Esophagus (tissue), 2 donors: Measurements from ENCODE around the gene SLC25A10. TPM values are rescaled to one million over a fixed set of nuclear protein-coding genes. Genes with fewer than 3 reads are reported as not detected.

Source experiments
- H3K27ac ChIP-seq, 2 donors: one replicate each; pipeline ENCODE4 v1.5.1; 2013; ENCODE audit warnings: low read depth in 2 of 2, mild to moderate bottlenecking in 2 of 2, inconsistent platforms in 1 of 2, low read length in 1 of 2, moderate library complexity in 1 of 2
- H3K27me3 ChIP-seq, 2 donors: one replicate each; pipeline ENCODE4 v1.6.1; 2013; ENCODE audit warnings: low read length in 2 of 2, control low read depth in 1 of 2, mild to moderate bottlenecking in 1 of 2; ENCODE audit not compliant: insufficient read depth in 2 of 2, control insufficient read depth in 1 of 2
- H3K36me3 ChIP-seq, 2 donors: one replicate each; pipeline ENCODE4 v1.6.1; 2013; ENCODE audit warnings: low read length in 1 of 2; ENCODE audit not compliant: control insufficient read depth in 2 of 2, insufficient read depth in 2 of 2
- H3K4me1 ChIP-seq, 2 donors: one replicate each; pipeline ENCODE4 v1.6.1; 2013; ENCODE audit warnings: low read length in 1 of 2; ENCODE audit not compliant: control insufficient read depth in 2 of 2, insufficient read depth in 2 of 2
- H3K4me3 ChIP-seq, 2 donors: one replicate each; pipeline ENCODE4 v1.5.1; 2013; ENCODE audit warnings: low read length in 2 of 2, mild to moderate bottlenecking in 2 of 2, low read depth in 1 of 2, moderate library complexity in 1 of 2
- H3K9me3 ChIP-seq, 2 donors: one replicate each; pipeline ENCODE4 v1.6.1; 2013; ENCODE audit warnings: mild to moderate bottlenecking in 2 of 2, low read depth in 1 of 2, low read length in 1 of 2, moderate library complexity in 1 of 2; ENCODE audit not compliant: control insufficient read depth in 2 of 2, insufficient read depth in 1 of 2
- WGBS, 2 donors: extraction: QIAGEN DNeasy Blood & Tissue Kit; methylation state at CpG; one replicate each; pipeline ENCODE4 v1.1.7; 2013; 5-methylcytosine and 5-hydroxymethylcytosine counted together
- polyA plus RNA-seq, 2 donors: library from polyadenylated mRNA; stranded (reverse); fragments of 200-250 nt; gene quantifications; one replicate each; pipeline ENCODE4 v1.2.3, GENCODE V29; 2013
- donor health status: healthy with polysubstance abuse.
- donor health status: Bipolar disorder and iron deficiency.

Gene SLC25A10
- polyA plus RNA-seq, 2 donors, result 40.5 to 42.4 TPM

GRCh38 chr17:81685108-81685507, 27.0 kb upstream of the SLC25A10 start:
- Histone ChIP-seq H3K4me3 (peak overlapping the region; percentile 87 to 97), H3K27ac (peak overlapping the region; percentile 91 to 96), H3K9me3 (no peaks in the 10 kb centered on the region), H3K4me1 (peaks cover 6 to 25% of the 10 kb centered on the region in 2 donors), H3K27me3 (no peaks in the 10 kb centered on the region), H3K36me3 (peaks cover 5 to 43% of the 10 kb centered on the region in 2 donors)
- 44 to 50% methylated on average over 12 of the region's 12 CpGs for whole genome bisulfite sequencing, 2 donors

- Histone ChIP-seq H3K9me3 (no peaks in the 10 kb centered on the region), H3K4me3 (no peak overlapping the region), H3K4me1 (peaks cover 7 to 25% of the 10 kb centered on the region in 2 donors), H3K27ac (no peak overlapping the region), H3K27me3 (no peaks in the 10 kb centered on the region), H3K36me3 (peaks cover 14 to 56% of the 10 kb centered on the region in 2 donors)
- WGBS, 2 donors, result 93 to 95% methylated on average over 20 of the region's 20 CpGs
Observed at GRCh38 chr17:81686614-81687013, 25.5 kb upstream of the SLC25A10 start.

- Histone ChIP-seq H3K36me3 (peaks cover 14 to 67% of the 10 kb centered on the region in 2 donors), H3K4me1 (peaks cover 7 to 22% of the 10 kb centered on the region in 2 donors)
- WGBS, 2 donors, result 88% methylated on average over 40 to 41 of the region's 41 CpGs
Observed at GRCh38 chr17:81687770-81688541, 24.1 kb upstream of the SLC25A10 start.

GRCh38 chr17:81688616-81689015, 23.5 kb upstream of the SLC25A10 start:
- Histone ChIP-seq H3K9me3 (no peaks in the 10 kb centered on the region), H3K27ac (peak overlapping the region in 1 of 2 donors; percentile 50), H3K4me3 (no peak overlapping the region), H3K4me1 (peaks cover 7 to 20% of the 10 kb centered on the region in 2 donors), H3K27me3 (no peaks in the 10 kb centered on the region), H3K36me3 (peaks cover 14 to 72% of the 10 kb centered on the region in 2 donors)
- 73 to 78% methylated on average over 14 of the region's 14 CpGs for WGBS, 2 donors

More at GRCh38 chr17:81687770-81688541, 24.1 kb upstream of the SLC25A10 start:
- Histone ChIP-seq H3K27me3 (no peaks in the 10 kb centered on the region), H3K9me3 (no peaks in the 10 kb centered on the region), H3K4me3 (no peak overlapping the region), H3K27ac (no peak overlapping the region)

- H3K27ac ChIP-seq, result no peak overlapping the region
- H3K4me3 ChIP-seq, result no peak overlapping the region
- 90 to 94% methylated on average over 18 of the region's 18 CpGs for WGBS, 2 donors
- H3K9me3 ChIP-seq, result no peaks in the 10 kb centered on the region
- peaks cover 7 to 13% of the 10 kb centered on the region in 2 donors for H3K4me1 ChIP-seq
- H3K27me3 ChIP-seq, result no peaks in the 10 kb centered on the region
- peaks cover 25 to 87% of the 10 kb centered on the region in 2 donors for H3K36me3 ChIP-seq
Observed at GRCh38 chr17:81690066-81690465, 22.0 kb upstream of the SLC25A10 start.

- Histone ChIP-seq H3K36me3 (peaks cover 29 to 91% of the 10 kb centered on the region in 2 donors), H3K27ac (no peak overlapping the region)
- 87 to 89% methylated on average over 17 of the region's 17 CpGs for WGBS, 2 donors
Observed at GRCh38 chr17:81690549-81690948, 21.5 kb upstream of the SLC25A10 start.

GRCh38 chr17:81691196-81691595, 20.9 kb upstream of the SLC25A10 start:
- H3K4me3 ChIP-seq, result no peak overlapping the region
- no peaks in the 10 kb centered on the region for H3K27me3 ChIP-seq
- peaks cover 31 to 94% of the 10 kb centered on the region in 2 donors for H3K36me3 ChIP-seq
- no peak overlapping the region for H3K27ac ChIP-seq
- peaks cover 7% of the 10 kb centered on the region in 2 donors for H3K4me1 ChIP-seq
- no peaks in the 10 kb centered on the region for H3K9me3 ChIP-seq
- 88 to 89% methylated on average over 18 of the region's 18 CpGs for WGBS, 2 donors

More at GRCh38 chr17:81690549-81690948, 21.5 kb upstream of the SLC25A10 start:
- Histone ChIP-seq H3K4me3 (no peak overlapping the region), H3K9me3 (no peaks in the 10 kb centered on the region), H3K4me1 (peaks cover 7 to 8% of the 10 kb centered on the region in 2 donors), H3K27me3 (no peaks in the 10 kb centered on the region)

GRCh38 chr17:81691608-81692007, 20.5 kb upstream of the SLC25A10 start:
- no peak overlapping the region for H3K4me3 ChIP-seq
- no peaks in the 10 kb centered on the region for H3K9me3 ChIP-seq
- H3K36me3 ChIP-seq, result peaks cover 34 to 94% of the 10 kb centered on the region in 2 donors
- H3K27ac ChIP-seq, result no peak overlapping the region
- H3K27me3 ChIP-seq, result no peaks in the 10 kb centered on the region
- 91 to 96% methylated on average over 17 to 20 of the region's 20 CpGs for WGBS, 2 donors
- peaks cover 7% of the 10 kb centered on the region in 2 donors for H3K4me1 ChIP-seq

- Histone ChIP-seq H3K27me3 (no peaks in the 10 kb centered on the region), H3K36me3 (peaks cover 34 to 86% of the 10 kb centered on the region in 2 donors), H3K9me3 (no peaks in the 10 kb centered on the region), H3K4me3 (no peak overlapping the region), H3K4me1 (peaks cover 5 to 7% of the 10 kb centered on the region in 2 donors), H3K27ac (no peak overlapping the region)
- 89 to 90% methylated on average over 35 of the region's 35 CpGs for WGBS, 2 donors
Observed at GRCh38 chr17:81693509-81694210, 18.4 kb upstream of the SLC25A10 start.
